ENCODE measurements around the gene CADPS. TPM values are rescaled to one million over a fixed set of nuclear protein-coding genes. Genes with fewer than 3 reads are reported as not detected.

Gene CADPS
- total RNA-seq, 1 experiment from 2014 or later = not detected

DNA sequence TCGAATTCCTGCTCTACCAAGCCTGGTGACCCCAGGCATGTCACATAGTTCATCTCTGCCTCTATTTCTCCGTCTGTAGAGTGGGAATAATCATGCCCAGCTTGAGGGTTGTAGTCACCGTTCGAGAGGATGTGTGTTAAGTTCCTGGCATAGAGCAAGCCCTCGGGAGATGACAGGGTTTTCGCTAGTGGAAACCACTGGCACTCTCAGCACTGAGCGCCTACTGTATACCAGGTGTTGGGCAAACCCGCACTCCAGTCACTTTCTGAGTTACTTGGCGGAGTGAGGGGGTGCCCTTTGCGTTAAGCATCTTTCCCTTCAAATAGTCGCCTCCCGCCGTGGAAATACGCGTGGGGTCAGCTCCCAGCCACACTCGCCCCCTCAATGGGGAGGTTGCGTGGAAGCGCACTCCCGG, 506.9 kb downstream of the CADPS start:
- no peak for DNase-seq
- H3F3A ChIP-seq (ENCODE audit: insufficient read depth, low read depth) = no peaks in the 10 kb centered on the region
- H3K27ac ChIP-seq = no peak overlapping the region
- TF ChIP-seq EZH2 (IDR thresholded peaks at IDR 0.05; ENCODE audit: low read depth) = no peak
- TF ChIP-seq, protein P1, sequence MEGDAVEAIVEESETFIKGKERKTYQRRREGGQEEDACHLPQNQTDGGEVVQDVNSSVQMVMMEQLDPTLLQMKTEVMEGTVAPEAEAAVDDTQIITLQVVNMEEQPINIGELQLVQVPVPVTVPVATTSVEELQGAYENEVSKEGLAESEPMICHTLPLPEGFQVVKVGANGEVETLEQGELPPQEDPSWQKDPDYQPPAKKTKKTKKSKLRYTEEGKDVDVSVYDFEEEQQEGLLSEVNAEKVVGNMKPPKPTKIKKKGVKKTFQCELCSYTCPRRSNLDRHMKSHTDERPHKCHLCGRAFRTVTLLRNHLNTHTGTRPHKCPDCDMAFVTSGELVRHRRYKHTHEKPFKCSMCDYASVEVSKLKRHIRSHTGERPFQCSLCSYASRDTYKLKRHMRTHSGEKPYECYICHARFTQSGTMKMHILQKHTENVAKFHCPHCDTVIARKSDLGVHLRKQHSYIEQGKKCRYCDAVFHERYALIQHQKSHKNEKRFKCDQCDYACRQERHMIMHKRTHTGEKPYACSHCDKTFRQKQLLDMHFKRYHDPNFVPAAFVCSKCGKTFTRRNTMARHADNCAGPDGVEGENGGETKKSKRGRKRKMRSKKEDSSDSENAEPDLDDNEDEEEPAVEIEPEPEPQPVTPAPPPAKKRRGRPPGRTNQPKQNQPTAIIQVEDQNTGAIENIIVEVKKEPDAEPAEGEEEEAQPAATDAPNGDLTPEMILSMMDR (conservative IDR thresholded peaks at IDR 0.05) = no peak
- H2AFZ ChIP-seq = no peak overlapping the region
- no peak overlapping the region for H3K4me3 ChIP-seq
- H3K4me2 ChIP-seq = no peak overlapping the region
- H3K4me1 ChIP-seq (replicated peaks; ENCODE audit: insufficient read depth) = no peaks in the 10 kb centered on the region
- BruUV-seq (replicated peaks) = no TSS peak
- H4K20me1 ChIP-seq (ENCODE audit: insufficient read depth) = no peaks in the 10 kb centered on the region
- H3K9me3 ChIP-seq (ENCODE audit: insufficient read depth, low read depth) = no peaks in the 10 kb centered on the region
- no peaks in the 10 kb centered on the region for H3K79me2 ChIP-seq (ENCODE audit: low read depth)
- H3K36me3 ChIP-seq (ENCODE audit: low read depth) = no peaks in the 10 kb centered on the region
- no peaks in the 10 kb centered on the region for H3K9me2 ChIP-seq (ENCODE audit: insufficient read depth)
- intact Hi-C loops (cut with micrococcal nuclease; ENCODE audit: unreplicated experiment) = no loop called here
- peaks cover 7% of the 10 kb centered on the region; the same call in 1 of the 2 replicates for H3K27me3 ChIP-seq (ENCODE audit: insufficient read depth, low read depth)
- ChIA-PET POLR2A (ENCODE audit: unreplicated experiment) (no interaction called here), CTCF (no interaction called here)

DNA sequence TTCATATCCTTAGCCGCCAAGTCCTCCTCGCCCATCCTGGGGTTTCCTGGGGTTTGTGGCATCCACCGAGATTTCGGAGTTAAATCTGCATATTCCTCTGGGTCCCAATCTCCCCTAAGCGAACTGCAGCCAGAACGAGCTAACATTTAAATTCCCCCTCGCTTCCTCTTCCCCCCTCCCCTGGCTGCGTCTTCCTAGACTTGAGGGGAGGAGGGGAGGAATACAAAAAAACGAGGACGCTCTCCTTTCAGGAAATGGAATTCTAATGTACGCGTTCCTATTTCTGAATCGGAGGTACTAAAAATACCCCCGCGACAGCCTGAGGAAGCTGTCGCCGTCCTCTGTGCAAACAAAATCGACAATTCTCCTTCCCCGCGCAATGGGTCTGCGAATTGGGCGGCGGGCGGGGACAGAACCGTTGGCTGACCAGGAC, 507.4 kb downstream of the CADPS start:
- Histone ChIP-seq H3K9me2 (ENCODE audit: insufficient read depth) (no peaks in the 10 kb centered on the region), H3K27me3 (ENCODE audit: insufficient read depth, low read depth) (peaks cover 7% of the 10 kb centered on the region; the same call in 1 of the 2 replicates), H3K36me3 (ENCODE audit: low read depth) (no peaks in the 10 kb centered on the region), H3K9me3 (ENCODE audit: insufficient read depth, low read depth) (no peaks in the 10 kb centered on the region), H3K27ac (no peak overlapping the region), H3K4me3 (no peak overlapping the region), H3F3A (ENCODE audit: insufficient read depth, low read depth) (no peaks in the 10 kb centered on the region), H4K20me1 (ENCODE audit: insufficient read depth) (no peaks in the 10 kb centered on the region), H3K79me2 (ENCODE audit: low read depth) (no peaks in the 10 kb centered on the region), H2AFZ (no peak overlapping the region), H3K4me1 (replicated peaks; ENCODE audit: insufficient read depth) (no peaks in the 10 kb centered on the region), H3K4me2 (no peak overlapping the region)
- no peak for DNase-seq
- ChIA-PET POLR2A (ENCODE audit: unreplicated experiment) (no interaction called here), CTCF (no interaction called here)
- intact Hi-C loops (cut with micrococcal nuclease; ENCODE audit: unreplicated experiment) = no loop called here
- BruUV-seq (replicated peaks) = no TSS peak
- TF ChIP-seq, protein P1 (conservative IDR thresholded peaks at IDR 0.05) = no peak

DNA sequence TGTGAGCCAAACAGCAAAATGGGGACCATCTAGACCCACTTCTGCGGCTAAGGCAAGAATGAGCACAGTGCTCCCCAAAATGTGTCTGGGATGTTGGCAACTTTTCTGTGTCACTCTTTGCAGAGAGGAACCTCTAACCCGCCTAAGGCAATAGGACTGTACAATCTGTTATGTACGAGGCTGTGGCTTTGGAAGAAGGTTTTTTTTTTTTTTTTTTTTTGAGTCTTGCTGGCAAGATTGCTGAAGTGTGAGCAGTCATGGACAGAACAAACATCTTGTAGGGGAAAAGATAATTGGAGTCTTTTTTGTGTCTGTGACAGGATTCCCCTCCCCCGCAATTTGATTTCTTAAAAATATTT, 509.1 kb downstream of the CADPS start:
- H3K9me2 ChIP-seq (ENCODE audit: insufficient read depth) = no peaks in the 10 kb centered on the region
- H3F3A ChIP-seq (ENCODE audit: insufficient read depth, low read depth) = no peaks in the 10 kb centered on the region
- no peak overlapping the region for H3K4me3 ChIP-seq
- no peaks in the 10 kb centered on the region for H3K79me2 ChIP-seq (ENCODE audit: low read depth)
- ChIA-PET POLR2A (ENCODE audit: unreplicated experiment) (no interaction called here), CTCF (interaction anchor here (0.7 kb wide), 1 partner anchor 1656 kb away, joined by 13 read pairs; no protein-coding TSS in a partner anchor)
- intact Hi-C loops (cut with micrococcal nuclease; ENCODE audit: unreplicated experiment) = no loop called here
- no peaks in the 10 kb centered on the region for H4K20me1 ChIP-seq (ENCODE audit: insufficient read depth)
- TF ChIP-seq, protein P1 (conservative IDR thresholded peaks at IDR 0.05) = no peak
- TF ChIP-seq EZH2 (IDR thresholded peaks at IDR 0.05; ENCODE audit: low read depth) = no peak
- no TSS peak for BruUV-seq (replicated peaks)
- no peak overlapping the region for H2AFZ ChIP-seq
- peaks cover 7% of the 10 kb centered on the region; the same call in 1 of the 2 replicates for H3K27me3 ChIP-seq (ENCODE audit: insufficient read depth, low read depth)
- no peak overlapping the region for H3K27ac ChIP-seq
- H3K4me1 ChIP-seq (replicated peaks; ENCODE audit: insufficient read depth) = no peaks in the 10 kb centered on the region
- no peaks in the 10 kb centered on the region for H3K9me3 ChIP-seq (ENCODE audit: insufficient read depth, low read depth)
- DNase-seq = no peak
- no peaks in the 10 kb centered on the region for H3K36me3 ChIP-seq (ENCODE audit: low read depth)
- H3K4me2 ChIP-seq = no peak overlapping the region

Measured in PC-9 (cell line).